HFFc6 (cell line): ENCODE results near the gene HPCA. TPM values are rescaled to one million over a fixed set of nuclear protein-coding genes. Genes with fewer than 3 reads are reported as not detected.
A peak's percentile ranks its signal among the peaks of the same experiment; 100 is the strongest.

Experiments
- DNase-seq: peaks from one replicate; pipeline ENCODE4 v3.0.0-alpha.2; 2018
- H3K27ac Mint-ChIP-seq: 2 replicates; pipeline ENCODE4 v1.8.0; 2020; ENCODE audit warnings: mild to moderate bottlenecking, mixed read lengths
- H3K27me3 Mint-ChIP-seq: 2 replicates; pipeline ENCODE4 v1.8.0; 2021; ENCODE audit warnings: mild to moderate bottlenecking, moderate library complexity, mixed read lengths; ENCODE audit not compliant: insufficient read depth
- H3K36me3 Mint-ChIP-seq: 2 replicates; pipeline ENCODE4 v1.8.0; 2021; ENCODE audit warnings: low read depth, mixed read lengths
- H3K4me1 Mint-ChIP-seq: 2 replicates; pipeline ENCODE4 v1.8.0; 2020; ENCODE audit warnings: low read depth, mixed read lengths
- H3K4me3 Mint-ChIP-seq: 2 replicates; pipeline ENCODE4 v1.8.0; 2020; ENCODE audit warnings: mild to moderate bottlenecking, moderate library complexity, mixed read lengths
- H3K9me3 Mint-ChIP-seq: 2 replicates; pipeline ENCODE4 v1.8.0; 2020; ENCODE audit warnings: mild to moderate bottlenecking, mixed read lengths
- total RNA-seq, 6 experiments: library from RNA; stranded (reverse); fragmentation: NEBNext Ultra II Directional; extraction: Animal tissue kit (Norgen Biotek cat#: 25700); gene quantifications; 2 replicates in 1 of 6; 3 replicates in 5 of 6; pipeline ENCODE4 v1.2.3, GENCODE V29; 2021
- TF ChIP-seq, protein P1 (sequence below): fragments of 200-600 bp; sonication (generic); IDR thresholded peaks from 2 replicates; pipeline ENCODE4 v1.5.0; 2021; ENCODE audit warnings: antibody characterized with exemption, mild to moderate bottlenecking

HPCA gene
- total RNA-seq, 6 experiments from 2014 or later, result 0.23 TPM; not detected in 5

DNA sequence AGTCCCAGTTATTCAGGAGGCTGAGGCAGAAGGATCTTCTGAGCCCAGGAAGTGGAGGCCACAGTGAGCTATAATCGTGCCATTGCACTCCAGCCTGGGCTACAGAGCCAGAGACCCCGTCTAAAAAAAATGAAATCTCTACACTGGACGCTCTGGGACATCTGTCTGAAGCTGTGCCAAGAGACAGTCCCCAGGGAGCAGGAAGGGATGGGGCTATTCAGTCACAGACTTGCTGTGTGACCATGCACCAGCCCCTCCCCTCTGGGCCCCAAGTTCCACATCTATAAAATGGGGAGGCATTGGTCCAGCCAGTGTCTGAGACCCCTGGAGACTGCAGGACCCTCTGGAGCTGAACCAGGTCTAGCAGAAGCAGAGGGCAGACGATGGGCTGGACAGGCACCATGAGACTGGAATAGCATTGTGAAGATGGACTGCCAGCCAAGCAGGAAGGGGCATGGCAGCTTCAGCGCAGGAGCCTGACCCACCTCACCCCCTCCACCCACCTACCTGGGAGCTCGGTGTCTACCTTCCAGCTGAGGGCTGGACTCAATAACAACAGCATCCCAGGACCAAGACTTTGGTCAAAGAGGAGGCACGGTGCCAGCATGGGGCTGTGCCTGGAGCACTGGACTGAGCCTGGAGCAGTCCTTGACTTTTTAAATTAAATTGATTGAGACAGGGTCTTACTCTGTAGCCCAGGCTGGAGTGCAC lies 13.4 kb downstream of the HPCA start:
- TF ChIP-seq, protein P1, sequence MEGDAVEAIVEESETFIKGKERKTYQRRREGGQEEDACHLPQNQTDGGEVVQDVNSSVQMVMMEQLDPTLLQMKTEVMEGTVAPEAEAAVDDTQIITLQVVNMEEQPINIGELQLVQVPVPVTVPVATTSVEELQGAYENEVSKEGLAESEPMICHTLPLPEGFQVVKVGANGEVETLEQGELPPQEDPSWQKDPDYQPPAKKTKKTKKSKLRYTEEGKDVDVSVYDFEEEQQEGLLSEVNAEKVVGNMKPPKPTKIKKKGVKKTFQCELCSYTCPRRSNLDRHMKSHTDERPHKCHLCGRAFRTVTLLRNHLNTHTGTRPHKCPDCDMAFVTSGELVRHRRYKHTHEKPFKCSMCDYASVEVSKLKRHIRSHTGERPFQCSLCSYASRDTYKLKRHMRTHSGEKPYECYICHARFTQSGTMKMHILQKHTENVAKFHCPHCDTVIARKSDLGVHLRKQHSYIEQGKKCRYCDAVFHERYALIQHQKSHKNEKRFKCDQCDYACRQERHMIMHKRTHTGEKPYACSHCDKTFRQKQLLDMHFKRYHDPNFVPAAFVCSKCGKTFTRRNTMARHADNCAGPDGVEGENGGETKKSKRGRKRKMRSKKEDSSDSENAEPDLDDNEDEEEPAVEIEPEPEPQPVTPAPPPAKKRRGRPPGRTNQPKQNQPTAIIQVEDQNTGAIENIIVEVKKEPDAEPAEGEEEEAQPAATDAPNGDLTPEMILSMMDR, result no peak
- DNase-seq, result no peak
- Mint-ChIP-seq H3K36me3 (no peaks in the 10 kb centered on the region), H3K27ac (no peak overlapping the region), H3K27me3 (peaks cover 4% of the 10 kb centered on the region), H3K9me3 (no peaks in the 10 kb centered on the region), H3K4me3 (peak overlapping the region; percentile 82; the same call in 1 of the 2 replicates), H3K4me1 (peaks cover 8% of the 10 kb centered on the region; the same call in 1 of the 2 replicates)

GRCh38 chr1:32900371-32900955 lies 14.2 kb downstream of the HPCA start:
- no peak overlapping the region for H3K27ac Mint-ChIP-seq
- DNase-seq, result no peak
- peaks cover 4% of the 10 kb centered on the region for H3K27me3 Mint-ChIP-seq
- H3K4me3 Mint-ChIP-seq, result peak overlapping the region; percentile 82
- no peaks in the 10 kb centered on the region for H3K36me3 Mint-ChIP-seq
- peaks cover 8% of the 10 kb centered on the region; the same call in 1 of the 2 replicates for H3K4me1 Mint-ChIP-seq
- TF ChIP-seq, protein P1, result no peak
- H3K9me3 Mint-ChIP-seq, result no peaks in the 10 kb centered on the region

GRCh38 chr1:32900956-32901822 lies 14.9 kb downstream of the HPCA start, which contains the start of gene TMEM54:
Gene TMEM54, minus strand, starts transcription at chr1:32901389. Its CDS starts 151 bp downstream, at chr1:32901238.
- peak within 1 kb of the TSS; percentile 51 for H3K27ac Mint-ChIP-seq
- peaks cover 4% of the 10 kb centered on the region for H3K27me3 Mint-ChIP-seq
- H3K36me3 Mint-ChIP-seq, result no peaks in the 10 kb centered on the region
- peaks cover 8% of the 10 kb centered on the region; the same call in 1 of the 2 replicates for H3K4me1 Mint-ChIP-seq
- TF ChIP-seq, protein P1, result no peak
- H3K9me3 Mint-ChIP-seq, result no peaks in the 10 kb centered on the region
- H3K4me3 Mint-ChIP-seq, result peak within 1 kb of the TSS; percentile 85
- no peak for DNase-seq

DNA sequence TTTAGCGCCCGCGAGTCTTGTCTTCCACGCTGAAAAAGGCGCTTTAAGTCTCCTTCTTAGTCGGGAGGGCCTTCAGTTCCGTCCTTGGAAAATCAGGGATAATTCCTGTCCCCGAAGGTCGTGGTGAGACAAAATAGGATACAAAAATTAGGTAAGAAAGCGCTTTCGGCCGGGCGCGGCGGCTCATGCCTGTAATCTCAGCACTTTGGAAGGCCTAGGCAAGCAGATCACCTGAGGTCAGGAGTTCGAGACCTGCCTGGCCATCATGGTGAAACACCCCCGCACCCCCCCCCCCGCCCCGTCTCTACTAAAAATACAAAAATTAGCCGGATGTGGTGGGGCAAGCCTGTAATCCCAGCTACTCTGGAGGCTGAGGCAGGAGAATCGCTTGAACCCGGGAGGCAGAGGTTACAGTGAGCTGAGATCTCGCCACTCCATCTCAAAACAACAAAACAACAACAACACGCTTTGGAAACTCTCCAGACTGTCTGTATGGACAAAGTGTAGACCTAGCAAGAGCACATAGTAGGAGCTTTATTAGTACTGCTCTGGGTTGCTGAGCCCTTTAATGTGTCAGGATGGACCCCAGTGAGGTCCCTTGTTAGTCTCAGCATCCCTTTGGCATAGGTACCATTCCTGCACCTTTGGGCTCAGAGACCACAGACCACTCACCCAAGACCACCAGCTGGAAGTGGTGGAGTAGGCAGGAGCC lies 15.7 kb downstream of the HPCA start:
- TF ChIP-seq, protein P1, result no peak
- Mint-ChIP-seq H3K27ac (peak overlapping the region; percentile 51), H3K4me3 (peak overlapping the region; percentile 85), H3K4me1 (peaks cover 8% of the 10 kb centered on the region; the same call in 1 of the 2 replicates), H3K27me3 (peaks cover 4% of the 10 kb centered on the region), H3K9me3 (no peaks in the 10 kb centered on the region), H3K36me3 (no peaks in the 10 kb centered on the region)
- no peak for DNase-seq

DNA sequence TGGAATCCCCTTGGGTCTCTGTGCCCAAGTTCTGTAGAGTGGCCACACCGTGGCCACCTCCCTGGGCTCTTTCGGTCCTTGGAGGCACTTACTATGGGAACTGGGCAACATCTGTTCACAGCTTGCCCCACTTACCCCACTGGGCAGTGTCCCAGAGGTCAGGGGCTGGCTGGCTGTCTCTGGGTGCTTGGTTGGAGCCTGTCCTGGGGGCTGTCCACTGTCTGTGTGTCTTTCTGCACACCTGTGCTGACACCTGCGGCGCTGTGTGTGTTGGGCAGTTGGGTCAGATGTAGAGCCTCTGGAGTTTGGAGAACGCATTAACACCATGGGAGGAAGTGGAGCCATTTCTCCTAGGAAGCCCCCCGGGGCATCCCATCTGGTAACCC lies 16.2 kb downstream of the HPCA start:
- no peak overlapping the region for H3K27ac Mint-ChIP-seq
- H3K36me3 Mint-ChIP-seq, result no peaks in the 10 kb centered on the region
- TF ChIP-seq, protein P1, result no peak
- H3K9me3 Mint-ChIP-seq, result no peaks in the 10 kb centered on the region
- H3K4me1 Mint-ChIP-seq, result peaks cover 3% of the 10 kb centered on the region; the same call in 1 of the 2 replicates
- no peak for DNase-seq
- peaks cover 4% of the 10 kb centered on the region for H3K27me3 Mint-ChIP-seq
- no peak overlapping the region; the same call in 1 of the 2 replicates for H3K4me3 Mint-ChIP-seq
